GM10266 (cell line): Measurements from ENCODE around the gene ADAMTSL2.

Source experiments
- DNase-seq: peaks from one replicate; pipeline ENCODE4 v3.0.0; 2012; ENCODE audit errors: extremely low spot score
- TF ChIP-seq, protein P1 (sequence below): IDR thresholded peaks from 2 replicates; pipeline ENCODE4 v1.5.1; 2012; ENCODE audit warnings: mild to moderate bottlenecking, low read depth; ENCODE audit not compliant: control insufficient read depth, insufficient read depth; ENCODE audit errors: missing control alignments

Gene ADAMTSL2

DNA sequence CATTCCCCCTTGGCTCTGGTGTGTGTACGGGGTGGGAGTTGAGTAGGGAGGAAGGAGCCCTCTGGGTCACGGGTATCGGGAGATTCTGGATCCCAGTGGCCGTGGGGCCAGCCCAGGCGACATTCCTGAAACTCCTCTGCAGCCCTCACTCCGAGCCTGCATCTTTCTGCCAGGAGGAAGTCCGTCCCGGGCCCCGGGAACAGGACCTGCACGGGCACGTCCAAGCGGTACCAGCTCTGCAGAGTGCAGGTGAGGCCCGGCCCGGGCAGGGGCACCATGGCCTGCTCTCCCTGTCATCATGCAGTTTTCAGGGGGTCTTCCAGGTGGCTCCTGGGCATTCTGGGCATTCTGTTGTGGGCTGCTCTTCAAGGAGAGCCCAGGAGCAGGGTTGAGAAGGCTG is 3.7 kb downstream of the ADAMTSL2 start:
- DNase-seq, result no peak
- TF ChIP-seq, protein P1, sequence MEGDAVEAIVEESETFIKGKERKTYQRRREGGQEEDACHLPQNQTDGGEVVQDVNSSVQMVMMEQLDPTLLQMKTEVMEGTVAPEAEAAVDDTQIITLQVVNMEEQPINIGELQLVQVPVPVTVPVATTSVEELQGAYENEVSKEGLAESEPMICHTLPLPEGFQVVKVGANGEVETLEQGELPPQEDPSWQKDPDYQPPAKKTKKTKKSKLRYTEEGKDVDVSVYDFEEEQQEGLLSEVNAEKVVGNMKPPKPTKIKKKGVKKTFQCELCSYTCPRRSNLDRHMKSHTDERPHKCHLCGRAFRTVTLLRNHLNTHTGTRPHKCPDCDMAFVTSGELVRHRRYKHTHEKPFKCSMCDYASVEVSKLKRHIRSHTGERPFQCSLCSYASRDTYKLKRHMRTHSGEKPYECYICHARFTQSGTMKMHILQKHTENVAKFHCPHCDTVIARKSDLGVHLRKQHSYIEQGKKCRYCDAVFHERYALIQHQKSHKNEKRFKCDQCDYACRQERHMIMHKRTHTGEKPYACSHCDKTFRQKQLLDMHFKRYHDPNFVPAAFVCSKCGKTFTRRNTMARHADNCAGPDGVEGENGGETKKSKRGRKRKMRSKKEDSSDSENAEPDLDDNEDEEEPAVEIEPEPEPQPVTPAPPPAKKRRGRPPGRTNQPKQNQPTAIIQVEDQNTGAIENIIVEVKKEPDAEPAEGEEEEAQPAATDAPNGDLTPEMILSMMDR, result no peak

DNA sequence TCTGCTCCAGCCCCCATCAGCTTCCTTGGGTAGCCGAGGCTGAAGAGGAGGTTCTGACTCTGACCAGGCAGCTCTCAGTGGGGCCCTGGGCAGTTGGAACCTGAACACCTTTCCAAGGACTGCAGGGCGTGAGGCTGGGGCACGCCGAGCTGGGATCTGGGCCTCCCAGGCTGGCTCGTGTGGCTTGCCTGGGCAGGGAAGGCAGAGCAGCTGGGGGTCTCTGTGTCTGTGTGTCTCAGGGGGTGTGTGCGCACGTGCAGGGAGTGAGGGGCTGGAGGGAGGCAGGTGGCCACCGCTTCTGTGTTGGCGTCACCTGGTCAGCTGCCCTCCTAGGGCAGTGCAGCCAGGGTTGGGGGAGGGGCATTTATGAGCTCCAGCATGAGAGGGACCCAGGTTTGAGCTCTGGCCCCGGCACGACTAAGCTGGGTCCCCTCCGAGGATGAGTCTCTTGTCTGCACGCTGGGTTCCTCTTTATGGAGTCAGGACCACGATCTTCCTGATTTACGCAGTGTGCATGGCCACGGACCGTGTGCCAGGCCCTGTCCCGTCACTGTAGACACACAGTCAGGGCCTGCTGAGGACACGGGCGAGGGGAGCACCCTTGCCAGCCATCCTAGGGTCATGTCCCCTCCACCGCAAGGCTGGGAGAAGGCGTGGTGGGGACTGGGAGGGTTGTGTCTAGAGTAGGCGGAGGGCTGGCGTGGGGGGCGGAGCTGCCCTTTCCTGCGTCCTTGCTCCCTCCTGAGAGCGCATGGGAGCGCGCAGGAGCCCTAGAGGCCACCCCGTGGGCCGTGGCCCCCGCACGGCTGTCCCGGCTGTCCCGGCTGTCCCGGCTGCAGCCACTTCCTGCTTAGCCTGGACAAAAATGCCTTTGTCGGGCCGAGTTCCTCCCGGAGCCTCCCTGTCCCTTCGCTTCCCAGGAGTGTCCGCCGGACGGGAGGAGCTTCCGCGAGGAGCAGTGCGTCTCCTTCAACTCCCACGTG is 4.6 kb downstream of the ADAMTSL2 start:
- DNase-seq, result no peak
- TF ChIP-seq, protein P1, result no peak

DNA sequence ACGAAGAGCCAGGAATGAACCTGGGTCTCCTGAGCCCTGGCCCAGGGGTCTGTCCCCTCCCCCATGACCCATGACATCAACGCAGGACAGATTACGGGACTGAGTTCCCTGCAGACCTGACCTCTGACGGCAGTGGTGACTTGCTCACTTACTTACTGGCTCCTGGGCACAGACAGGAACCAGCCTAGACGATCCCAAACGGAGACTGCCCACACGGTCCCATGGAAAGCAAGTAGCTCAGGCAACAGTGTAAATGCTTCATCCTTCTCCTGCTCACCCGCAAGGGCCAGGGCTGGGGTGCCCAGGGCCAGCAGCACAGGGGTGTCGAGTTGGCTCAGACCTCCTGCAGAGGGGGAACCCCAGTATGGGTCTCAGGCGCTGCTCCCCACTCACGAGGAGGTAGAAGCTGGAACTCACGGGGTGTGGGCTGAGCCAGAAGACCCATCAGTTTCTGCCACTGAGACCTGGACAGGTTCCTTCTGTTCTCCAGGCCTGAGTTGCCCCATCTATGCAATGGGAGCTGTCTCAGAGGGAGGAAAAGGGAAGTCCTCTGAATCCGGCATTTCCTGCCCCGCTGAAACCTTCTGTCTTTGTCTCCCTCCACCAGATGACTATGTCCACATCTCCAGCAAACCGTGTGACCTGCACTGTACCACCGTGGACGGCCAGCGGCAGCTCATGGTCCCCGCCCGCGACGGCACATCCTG is 5.6 kb downstream of the ADAMTSL2 start:
- DNase-seq, result no peak
- TF ChIP-seq, protein P1, result no peak

DNA sequence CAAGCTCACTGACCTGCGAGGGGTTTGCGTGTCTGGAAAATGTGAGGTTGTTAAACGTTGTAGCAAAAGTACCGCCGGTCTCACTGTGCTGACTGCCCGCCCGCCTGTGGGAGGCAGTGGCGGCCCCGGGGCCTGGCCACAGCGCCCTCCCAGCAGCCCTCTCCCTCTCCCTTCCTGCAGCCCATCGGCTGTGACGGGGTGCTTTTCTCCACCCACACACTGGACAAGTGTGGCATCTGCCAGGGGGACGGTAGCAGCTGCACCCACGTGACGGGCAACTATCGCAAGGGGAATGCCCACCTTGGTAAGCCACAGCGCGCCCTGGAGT is 6.2 kb downstream of the ADAMTSL2 start:
- TF ChIP-seq, protein P1, result peak; percentile 38
- peak; percentile 64 for DNase-seq

DNA sequence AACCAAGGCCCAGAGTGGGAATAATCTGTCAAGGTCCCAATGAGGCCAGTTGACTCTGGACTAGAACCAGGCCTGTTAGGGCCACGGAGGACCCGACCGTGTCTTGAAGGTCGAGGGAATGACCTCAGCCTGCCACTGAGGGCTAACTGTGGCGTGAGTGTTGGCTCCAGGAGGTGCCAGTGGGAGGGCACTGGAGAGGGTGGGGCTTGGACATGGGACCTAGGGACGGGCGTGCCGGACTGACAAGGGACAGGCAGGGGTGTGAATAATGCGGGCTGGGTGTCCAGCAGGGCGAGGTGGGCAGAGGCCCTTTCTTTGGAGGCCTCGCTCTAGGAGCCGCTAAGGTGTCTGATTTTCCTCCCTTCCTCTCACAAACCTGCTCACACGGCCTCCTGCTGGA is 7.5 kb downstream of the ADAMTSL2 start:
- TF ChIP-seq, protein P1, result no peak
- DNase-seq, result no peak

DNA sequence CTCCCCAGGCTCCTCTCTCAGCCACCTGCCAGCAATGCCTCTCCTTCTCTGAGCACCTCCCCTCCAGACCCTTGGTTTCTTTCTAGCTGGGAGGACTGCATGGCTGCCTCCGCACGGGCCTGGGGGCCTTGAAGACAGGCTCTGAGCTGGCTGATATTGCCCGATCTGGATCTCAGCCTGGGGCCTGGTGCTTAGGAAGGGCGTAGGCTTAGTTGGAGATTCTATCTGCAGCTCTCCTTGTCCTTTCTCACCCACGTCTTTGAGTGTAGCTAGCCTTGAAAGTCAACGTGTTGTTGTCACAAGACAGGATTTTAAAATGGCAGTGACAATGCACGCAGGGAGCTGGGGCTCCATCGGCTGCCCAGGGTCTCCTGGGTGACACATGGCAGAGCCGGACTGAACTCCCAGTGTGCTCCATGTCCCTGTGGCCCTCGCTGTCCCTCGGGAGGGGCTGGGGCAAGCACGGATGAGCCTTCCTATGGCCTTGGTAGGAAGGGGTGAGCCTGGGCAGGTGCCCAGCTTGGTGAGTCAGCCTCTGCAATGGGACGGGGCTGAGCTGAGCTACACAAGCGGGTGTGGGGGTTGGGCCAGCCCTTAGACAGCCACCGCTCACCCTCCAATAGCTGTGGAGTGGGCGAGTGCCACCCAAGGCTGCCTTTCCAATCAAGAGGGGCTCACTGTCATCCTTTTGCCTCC is 9.4 kb downstream of the ADAMTSL2 start:
- DNase-seq, result no peak
- TF ChIP-seq, protein P1, result no peak
